G401 (cell line): ENCODE data around the gene FREY1. TPM values are rescaled to one million over a fixed set of nuclear protein-coding genes. Genes with fewer than 3 reads are reported as not detected.
"Not testable (repeated sequence)": the region's sequence is repeated elsewhere in the genome, so short reads cannot be mapped to it uniquely, and the experiment has no call there.

Experiments
- DNase-seq: peaks from one replicate; pipeline ENCODE4 v3.0.0-alpha.2; 2015; ENCODE audit warnings: low spot score
- in situ Hi-C: cut with HindIII; loops from 2 replicates; pipeline ENCODE4 v1.10.0; 2016; ENCODE audit warnings: low sequenced_read_pairs, mixed read lengths
- total RNA-seq: library from RNA; depleted of rRNA; stranded (reverse); fragments of >200 nt; shearing (Covaris generic); gene quantifications from 2 replicates; pipeline ENCODE4 v1.2.3, GENCODE V29; 2014

Gene FREY1
- total RNA-seq, 1 experiment from 2014 or later, result 0.24 TPM

GRCh38 chr11:45918331-45918941, 11.4 kb upstream of the FREY1 start:
- in situ Hi-C loops, result no loop called here
- DNase-seq, result peak; percentile 92

DNA sequence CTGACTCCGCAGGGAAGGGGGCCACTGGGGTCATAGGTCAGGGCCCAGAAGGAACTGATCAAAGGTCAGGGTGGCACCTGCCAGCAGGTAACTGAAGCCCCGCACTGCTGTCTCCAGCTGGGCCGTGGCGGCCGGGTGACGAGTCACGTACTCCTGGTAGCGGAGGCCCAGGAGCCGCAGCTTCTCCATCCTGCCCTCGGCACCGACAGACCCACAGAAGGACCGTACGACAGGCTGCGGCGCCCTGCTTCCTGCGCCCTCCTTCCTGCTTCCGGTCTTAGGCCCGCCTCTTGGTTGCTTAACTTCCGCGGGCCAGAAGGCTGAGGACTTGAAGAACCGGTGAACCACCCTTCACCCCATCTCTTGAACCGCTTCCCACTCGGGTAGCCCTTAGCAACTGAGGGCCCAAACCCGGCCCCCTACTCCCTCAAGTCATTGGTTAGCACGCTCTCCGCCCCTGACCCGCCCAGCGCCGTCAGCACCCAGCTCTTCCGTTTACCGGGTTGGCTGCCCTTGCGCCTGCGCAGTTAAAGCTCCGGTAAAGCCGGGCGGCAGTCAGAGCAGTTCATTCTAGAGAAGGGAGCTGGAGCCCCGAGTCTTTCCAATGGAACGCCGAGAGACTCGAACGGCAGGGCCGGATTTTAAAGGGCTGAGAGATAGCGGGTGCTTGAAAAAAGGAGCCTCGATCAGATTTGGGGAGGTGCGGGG, 10.7 kb upstream of the FREY1 start, which contains the start of gene PEX16:
Gene PEX16, minus strand, starts transcription at position 255 of the 708 bp plus-strand sequence. Its CDS starts 66 bp downstream, at position 189.
- peak; percentile 98 for DNase-seq
- in situ Hi-C loops, result no loop called here

GRCh38 chr11:45917286-45917622, 10.2 kb upstream of the FREY1 start:
- DNase-seq, result no peak
- in situ Hi-C loops, result no loop called here

DNA sequence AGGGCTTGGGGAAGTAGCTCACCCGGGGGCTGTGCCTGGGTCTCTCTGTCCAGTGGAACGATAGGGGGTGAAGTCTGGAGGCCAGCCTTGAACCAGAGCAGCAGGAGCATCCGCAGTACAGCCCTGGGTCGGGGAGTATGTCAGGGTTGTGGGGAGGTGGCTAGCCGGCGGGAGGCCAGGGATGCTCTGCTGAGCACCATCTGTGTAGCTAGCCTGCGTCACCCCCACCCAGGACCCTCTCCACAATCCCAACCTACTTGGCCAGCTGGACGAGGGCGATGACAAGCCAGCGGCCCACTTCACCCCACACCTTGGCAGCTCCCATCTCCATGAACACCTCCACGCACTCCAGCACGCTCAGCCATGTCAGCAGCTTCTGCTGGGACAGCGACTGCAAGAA, 8.4 kb upstream of the FREY1 start:
- in situ Hi-C loops, result no loop called here
- DNase-seq, result no peak

- no peak for DNase-seq
- in situ Hi-C loops, result no loop called here
Measured at GRCh38 chr11:45913942-45914635, 7.0 kb upstream of the FREY1 start.

DNA sequence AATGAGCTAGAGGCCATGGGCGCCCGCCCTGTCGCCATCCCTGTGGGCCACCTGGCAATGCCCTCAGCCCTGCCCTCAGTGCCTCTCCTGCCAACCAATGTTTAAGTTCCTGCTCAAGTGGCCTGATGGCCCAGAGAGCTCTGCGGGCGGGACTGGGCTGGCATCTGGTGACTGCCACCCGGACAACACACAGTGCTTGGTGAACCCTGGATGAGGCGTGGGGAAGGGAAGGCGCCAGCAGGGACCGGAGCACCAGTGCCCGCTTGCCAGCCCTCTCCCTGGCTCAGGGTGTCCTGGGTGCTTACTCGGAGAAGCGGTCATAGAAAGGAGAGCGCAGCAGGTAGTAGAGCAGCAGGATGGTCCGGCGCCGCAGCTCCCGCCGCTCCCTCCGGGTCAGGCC, 6.4 kb upstream of the FREY1 start:
- no peak for DNase-seq
- in situ Hi-C loops, result no loop called here

- in situ Hi-C loops, result no loop called here
- no peak for DNase-seq
Measured at GRCh38 chr11:45910623-45911022, 3.6 kb upstream of the FREY1 start.

DNA sequence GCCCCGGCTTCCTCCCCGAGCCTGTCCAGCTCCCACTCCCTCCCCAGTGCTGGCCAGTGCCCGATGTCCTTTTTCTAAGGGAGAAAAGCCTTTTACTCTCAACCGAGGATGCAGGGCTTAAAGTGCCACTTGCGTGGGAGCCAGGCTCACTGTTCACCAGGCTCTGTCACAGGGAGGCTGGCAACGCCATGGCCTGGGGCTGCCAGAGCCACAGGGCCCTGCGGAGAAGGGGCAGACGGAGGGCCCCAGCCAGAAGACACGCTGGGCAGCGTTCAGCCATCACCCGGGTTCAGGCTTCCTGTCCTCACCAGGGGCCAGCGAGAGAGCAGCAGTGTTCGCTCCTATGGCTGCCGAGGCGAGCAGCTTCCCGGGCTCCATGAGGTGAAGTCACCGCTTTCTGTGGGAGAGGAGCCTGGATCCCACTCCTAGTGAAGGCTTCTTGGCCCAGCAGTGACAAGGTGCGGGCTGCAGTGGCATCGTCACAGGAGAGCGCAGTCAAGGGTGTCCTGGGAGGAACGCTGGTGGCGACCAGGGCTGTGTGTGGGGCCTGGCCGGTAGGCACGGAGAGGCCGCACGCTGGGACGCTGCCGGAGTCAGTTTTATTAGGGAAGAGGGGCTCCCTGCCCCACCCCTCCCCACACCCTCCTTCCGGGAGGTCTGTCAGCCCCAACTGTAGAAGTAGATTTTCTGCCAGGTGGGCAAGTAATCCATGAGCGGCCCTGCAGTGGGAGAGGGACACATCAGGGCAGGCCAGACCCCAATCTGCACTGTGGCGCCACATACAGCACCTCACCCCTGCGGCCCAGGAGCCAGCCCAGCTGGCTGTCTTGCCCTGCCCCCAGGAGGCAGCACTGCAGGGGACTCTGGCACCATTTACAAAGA, 2.8 kb upstream of the FREY1 start:
- DNase-seq, result peak; percentile 64
- in situ Hi-C loops, result no loop called here

- in situ Hi-C loops, result no loop called here
- peak; percentile 87 for DNase-seq
Measured at GRCh38 chr11:45907911-45908370, 870 bp upstream of the FREY1 start.

DNA sequence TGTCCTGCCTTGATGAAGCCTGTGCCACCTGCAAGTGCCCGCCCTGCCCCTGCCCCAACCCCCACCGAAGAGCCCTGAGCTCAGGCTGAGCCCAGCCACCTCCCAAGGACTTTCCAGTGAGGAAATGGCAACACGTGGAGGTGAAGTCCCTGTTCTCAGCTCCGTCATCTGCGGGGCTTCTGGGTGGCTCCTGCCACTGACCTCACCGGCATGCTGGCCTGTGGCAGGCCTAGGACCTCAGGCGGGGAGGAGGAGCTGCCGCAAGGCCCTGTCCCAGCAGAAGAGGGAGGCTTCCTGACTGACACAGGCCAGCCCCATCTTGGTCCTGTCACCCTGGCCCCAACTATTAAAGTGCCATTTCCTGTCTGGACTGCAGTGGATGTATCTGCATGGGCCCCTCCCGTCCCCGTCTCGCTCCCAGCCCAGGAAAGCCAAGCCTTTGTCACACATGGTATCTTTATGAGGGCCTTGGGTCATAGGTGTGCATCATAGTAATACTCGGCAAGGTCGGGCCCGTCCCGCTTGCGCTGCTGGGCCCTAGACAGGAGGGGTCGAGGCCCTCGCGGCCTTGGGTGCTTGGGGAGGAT, 882 bp downstream of the FREY1 start:
- in situ Hi-C loops, result no loop called here
- DNase-seq, result no peak

DNA sequence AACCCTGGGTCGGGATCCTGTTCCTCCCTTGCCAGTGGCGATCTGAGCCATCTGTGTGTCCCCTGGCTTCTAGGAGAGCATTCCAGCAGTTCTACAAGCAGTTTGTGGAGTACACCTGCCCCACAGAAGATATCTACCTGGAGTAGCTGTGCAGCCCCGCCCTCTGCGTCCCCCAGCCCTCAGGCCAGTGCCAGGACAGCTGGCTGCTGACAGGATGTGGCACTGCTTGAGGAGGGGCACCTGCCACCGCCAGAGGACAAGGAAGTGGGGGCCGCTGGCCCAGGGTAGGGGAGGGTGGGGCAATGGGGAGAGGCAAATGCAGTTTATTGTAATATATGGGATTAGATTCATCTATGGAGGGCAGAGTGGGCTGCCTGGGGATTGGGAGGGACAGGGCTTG, 1.5 kb downstream of the FREY1 start:
- DNase-seq, in situ Hi-C loops: not testable (repeated sequence)

DNA sequence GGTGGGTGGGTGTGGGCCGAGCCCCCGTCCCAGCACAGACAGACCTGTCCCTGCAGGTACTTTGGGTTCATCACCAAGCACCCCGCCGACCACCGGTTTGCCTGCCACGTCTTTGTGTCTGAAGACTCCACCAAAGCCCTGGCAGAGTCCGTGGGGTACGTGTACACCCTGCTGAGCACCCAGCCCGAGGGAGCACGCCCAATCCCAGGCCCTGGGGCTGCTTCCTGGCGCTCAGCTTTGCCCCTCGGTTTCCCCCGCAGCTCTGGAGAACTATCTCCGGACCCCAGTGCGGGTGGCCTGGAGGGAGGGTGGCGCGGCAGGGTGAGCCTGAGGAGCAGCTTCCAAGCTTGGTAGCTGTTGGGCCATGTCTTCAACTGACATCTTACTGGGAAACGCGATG, 2.0 kb downstream of the FREY1 start:
- DNase-seq, result no peak
- in situ Hi-C loops, result no loop called here

GRCh38 chr11:45904309-45904915, 2.7 kb downstream of the FREY1 start:
- in situ Hi-C loops, result no loop called here
- DNase-seq, result no peak

DNA sequence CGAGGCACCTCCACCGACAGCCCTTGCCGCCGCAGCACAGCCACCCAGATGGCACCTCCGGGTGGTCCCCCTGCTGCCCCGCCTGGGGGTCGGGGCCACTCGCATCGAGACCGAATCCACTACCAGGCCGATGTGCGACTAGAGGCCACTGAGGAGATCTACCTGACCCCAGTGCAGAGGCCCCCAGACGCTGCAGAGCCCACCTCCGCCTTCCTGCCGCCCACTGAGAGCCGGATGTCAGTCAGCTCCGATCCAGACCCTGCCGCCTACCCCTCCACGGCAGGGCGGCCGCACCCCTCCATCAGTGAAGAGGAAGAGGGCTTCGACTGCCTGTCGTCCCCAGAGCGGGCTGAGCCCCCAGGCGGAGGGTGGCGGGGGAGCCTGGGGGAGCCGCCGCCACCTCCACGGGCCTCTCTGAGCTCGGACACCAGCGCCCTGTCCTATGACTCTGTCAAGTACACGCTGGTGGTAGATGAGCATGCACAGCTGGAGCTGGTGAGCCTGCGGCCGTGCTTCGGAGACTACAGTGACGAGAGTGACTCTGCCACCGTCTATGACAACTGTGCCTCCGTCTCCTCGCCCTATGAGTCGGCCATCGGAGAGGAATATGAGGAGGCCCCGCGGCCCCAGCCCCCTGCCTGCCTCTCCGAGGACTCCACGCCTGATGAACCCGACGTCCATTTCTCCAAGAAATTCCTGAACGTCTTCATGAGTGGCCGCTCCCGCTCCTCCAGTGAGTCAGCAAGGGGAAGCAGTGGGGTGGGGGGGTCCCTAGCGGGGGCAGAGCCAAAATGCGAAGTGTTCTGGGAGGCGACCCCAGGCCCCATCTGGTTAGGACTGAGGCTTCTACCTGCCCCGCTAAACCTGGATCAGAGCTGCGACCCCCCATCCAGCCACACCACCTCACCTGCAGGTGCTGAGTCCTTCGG, 4.4 kb downstream of the FREY1 start:
- in situ Hi-C loops, result no loop called here
- no peak for DNase-seq

- DNase-seq, result peak; percentile 63
- in situ Hi-C loops, result no loop called here
Measured at GRCh38 chr11:45901626-45902025, 5.4 kb downstream of the FREY1 start.

DNA sequence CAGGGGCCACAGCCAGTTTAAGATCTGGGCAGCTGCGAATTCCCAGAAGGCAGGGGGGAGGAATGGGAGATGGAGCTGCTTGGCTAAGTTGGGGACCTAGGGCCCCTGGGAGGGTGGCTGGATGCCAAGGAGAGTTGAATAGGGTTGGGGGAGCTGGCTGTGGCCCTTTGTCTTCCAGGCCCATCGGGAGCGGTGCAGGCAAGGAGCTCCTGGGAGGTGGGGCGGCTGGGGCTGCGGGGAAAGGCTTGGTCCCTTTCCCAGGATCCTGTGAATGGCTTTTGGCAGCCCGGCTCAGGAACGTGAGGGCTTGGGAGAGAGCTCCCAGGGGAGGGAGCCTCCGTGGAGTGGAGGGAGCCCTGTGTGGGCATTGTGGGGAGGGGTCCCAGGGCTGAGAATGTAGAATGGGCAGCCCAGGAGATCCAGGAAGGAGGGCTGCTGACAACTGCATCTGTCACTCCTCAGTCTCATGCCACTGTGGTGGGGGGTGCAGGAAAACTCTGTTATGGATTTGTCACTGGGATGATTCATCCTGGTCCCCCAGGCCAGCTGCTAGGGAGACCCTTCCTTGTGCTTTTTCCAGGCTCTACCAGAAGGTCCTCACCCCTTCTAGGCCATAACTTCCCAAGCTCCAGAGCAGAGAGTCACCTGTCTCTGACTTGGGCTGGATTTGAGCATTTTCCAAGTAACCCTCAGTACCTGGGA, 6.0 kb downstream of the FREY1 start:
- peak; percentile 57 for DNase-seq
- in situ Hi-C loops, result no loop called here

- in situ Hi-C loops, result not testable (repeated sequence)
- DNase-seq, result peak; percentile 34
Measured at GRCh38 chr11:45900175-45900800, 6.8 kb downstream of the FREY1 start.
